Prostate gland (tissue), 2 donors: Measurements from ENCODE around the gene C4orf50. TPM values are rescaled to one million over a fixed set of nuclear protein-coding genes. Genes with fewer than 3 reads are reported as not detected.
A peak's percentile ranks its signal among the peaks of the same experiment; 100 is the strongest.

Source experiments
- DNase-seq: peaks from one replicate; pipeline ENCODE4 v3.0.0-alpha.2; 2019; ENCODE audit warnings: low spot score
- H3K27ac ChIP-seq, 2 donors: fragments of 200-600 bp; sonication (generic); 2 replicates each; pipeline ENCODE4 v1.5.1; 2017 to 2019
- H3K27me3 ChIP-seq: fragments of 200-600 bp; sonication (generic); replicated peaks from 2 replicates; pipeline ENCODE4 v1.5.1; 2019; ENCODE audit not compliant: insufficient read depth
- H3K36me3 ChIP-seq, 2 donors: fragments of 200-600 bp; sonication (generic); 1 replicate in 1 of 2; 2 replicates in 1 of 2; pipeline versions ENCODE4 v1.5.1 to v1.8.1; 2017 to 2019
- H3K4me1 ChIP-seq: fragments of 200-600 bp; sonication (generic); replicated peaks from 2 replicates; pipeline ENCODE4 v1.5.1; 2019
- H3K4me3 ChIP-seq, 2 donors: fragments of 200-600 bp; sonication (generic); 2 replicates each; pipeline ENCODE4 v1.5.1; 2017 to 2019
- H3K9me3 ChIP-seq: fragments of 200-600 bp; sonication (generic); 2 replicates; pipeline ENCODE4 v1.5.1; 2017
- POLR2A ChIP-seq: fragments of 450-650 bp; IDR thresholded peaks from one replicate; pipeline ENCODE4 v1.6.1; 2016; ENCODE audit warnings: antibody characterized with exemption, mild to moderate bottlenecking
- POLR2AphosphoS5 ChIP-seq: sonication (generic); formaldehyde crosslinking; IDR thresholded peaks from one replicate; pipeline ENCODE4 v1.6.1; 2017; ENCODE audit warnings: antibody characterized with exemption
- WGBS: methylation state at CpG from one replicate; pipeline ENCODE4 v1.1.5; 2018; 5-methylcytosine and 5-hydroxymethylcytosine counted together
- intact Hi-C: fragments of 100-400 bp; cut with DNase I; formaldehyde crosslinking; loops from one replicate; pipeline ENCODE4 v1.14.2; 2022
- total RNA-seq, 2 donors: library from RNA; depleted of rRNA; stranded (reverse); fragments of >200 nt; gene quantifications; one replicate each; pipeline ENCODE4 v1.1.0, GENCODE V29; 2016
- TF ChIP-seq, protein P1 (sequence below), 4 experiments: fragments of 200-600 bp in 2 of 4; fragments of 450-650 bp in 2 of 4; sonication (generic) in 2 of 4; IDR thresholded peaks; 1 replicate in 3 of 4; 2 replicates in 1 of 4; pipeline ENCODE4 v1.5.1; 2016 to 2019; ENCODE audit warnings: antibody characterized with exemption in 4 of 4, mild to moderate bottlenecking in 2 of 4, moderate library complexity in 2 of 4

Gene C4orf50
- total RNA-seq, 2 donors from 2014 or later: 0.87 to 2.8 TPM

DNA sequence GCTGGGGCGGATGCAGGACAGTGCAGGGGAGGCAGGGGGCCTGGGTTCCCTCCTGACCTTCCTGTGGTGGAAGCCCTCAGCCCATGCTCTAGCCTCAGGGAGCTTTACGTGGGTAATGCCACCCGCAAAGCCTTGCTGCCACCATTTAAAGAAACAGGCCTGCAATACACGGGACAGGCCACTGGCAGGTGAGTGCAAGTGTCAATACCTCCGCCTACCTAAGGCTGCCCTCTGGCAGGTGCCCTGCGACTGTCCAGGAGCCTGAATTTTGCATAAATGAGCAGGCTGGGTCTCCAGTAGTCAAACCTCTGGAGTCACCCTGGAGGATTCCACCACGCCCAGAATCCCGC is 131.2 kb downstream of the C4orf50 start:
- Histone ChIP-seq H3K27me3 (peaks cover 26% of the 10 kb centered on the region), H3K4me3 (peak overlapping the region in 1 of 2 donors; percentile 37)

DNA sequence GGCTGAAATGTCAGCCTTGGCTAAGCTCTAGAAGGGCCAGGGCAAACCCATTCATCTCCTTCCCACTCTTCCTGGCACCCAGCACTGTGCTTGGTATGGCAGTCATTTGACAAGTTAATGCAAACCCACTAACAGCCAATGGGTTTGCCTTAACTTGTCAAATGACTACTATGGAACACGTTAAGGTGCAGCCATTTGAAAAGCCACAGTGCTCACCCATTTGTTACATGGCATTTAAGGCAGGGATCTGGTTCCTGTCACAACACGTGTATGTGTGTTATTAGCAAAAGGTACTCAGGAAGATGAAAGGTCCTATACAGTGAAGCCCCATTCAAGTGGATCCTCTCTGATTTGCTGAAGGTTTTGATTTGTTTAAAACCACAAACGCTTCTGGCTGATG is 132.5 kb downstream of the C4orf50 start:
- WGBS: 52% methylated on average over 3 of the region's 3 CpGs
- intact Hi-C loops: no loop called here
- peaks cover 16% of the 10 kb centered on the region for H3K27me3 ChIP-seq
- no peaks in the 10 kb centered on the region for H3K9me3 ChIP-seq
- DNase-seq: no peak
- no peaks in the 10 kb centered on the region for H3K36me3 ChIP-seq
- H3K27ac ChIP-seq: no peak overlapping the region
- TF ChIP-seq, protein P1, sequence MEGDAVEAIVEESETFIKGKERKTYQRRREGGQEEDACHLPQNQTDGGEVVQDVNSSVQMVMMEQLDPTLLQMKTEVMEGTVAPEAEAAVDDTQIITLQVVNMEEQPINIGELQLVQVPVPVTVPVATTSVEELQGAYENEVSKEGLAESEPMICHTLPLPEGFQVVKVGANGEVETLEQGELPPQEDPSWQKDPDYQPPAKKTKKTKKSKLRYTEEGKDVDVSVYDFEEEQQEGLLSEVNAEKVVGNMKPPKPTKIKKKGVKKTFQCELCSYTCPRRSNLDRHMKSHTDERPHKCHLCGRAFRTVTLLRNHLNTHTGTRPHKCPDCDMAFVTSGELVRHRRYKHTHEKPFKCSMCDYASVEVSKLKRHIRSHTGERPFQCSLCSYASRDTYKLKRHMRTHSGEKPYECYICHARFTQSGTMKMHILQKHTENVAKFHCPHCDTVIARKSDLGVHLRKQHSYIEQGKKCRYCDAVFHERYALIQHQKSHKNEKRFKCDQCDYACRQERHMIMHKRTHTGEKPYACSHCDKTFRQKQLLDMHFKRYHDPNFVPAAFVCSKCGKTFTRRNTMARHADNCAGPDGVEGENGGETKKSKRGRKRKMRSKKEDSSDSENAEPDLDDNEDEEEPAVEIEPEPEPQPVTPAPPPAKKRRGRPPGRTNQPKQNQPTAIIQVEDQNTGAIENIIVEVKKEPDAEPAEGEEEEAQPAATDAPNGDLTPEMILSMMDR (IDR thresholded peaks at IDR 0.05): no peak
- TF ChIP-seq POLR2AphosphoS5: no peak
- TF ChIP-seq POLR2A: no peak
- H3K4me3 ChIP-seq: no peak overlapping the region
- no peaks in the 10 kb centered on the region for H3K4me1 ChIP-seq

More for the DNA sequence above, 131.2 kb downstream of the C4orf50 start:
- no peak overlapping the region for H3K27ac ChIP-seq
- intact Hi-C loops: no loop called here
- DNase-seq: no peak
- H3K9me3 ChIP-seq: no peaks in the 10 kb centered on the region
- WGBS: 35% methylated on average over 8 of the region's 8 CpGs
- H3K4me1 ChIP-seq: no peaks in the 10 kb centered on the region
- no peaks in the 10 kb centered on the region for H3K36me3 ChIP-seq
- TF ChIP-seq, protein P1 (IDR thresholded peaks at IDR 0.05): no peak
- no peak for TF ChIP-seq POLR2A
- no peak for TF ChIP-seq POLR2AphosphoS5

DNA sequence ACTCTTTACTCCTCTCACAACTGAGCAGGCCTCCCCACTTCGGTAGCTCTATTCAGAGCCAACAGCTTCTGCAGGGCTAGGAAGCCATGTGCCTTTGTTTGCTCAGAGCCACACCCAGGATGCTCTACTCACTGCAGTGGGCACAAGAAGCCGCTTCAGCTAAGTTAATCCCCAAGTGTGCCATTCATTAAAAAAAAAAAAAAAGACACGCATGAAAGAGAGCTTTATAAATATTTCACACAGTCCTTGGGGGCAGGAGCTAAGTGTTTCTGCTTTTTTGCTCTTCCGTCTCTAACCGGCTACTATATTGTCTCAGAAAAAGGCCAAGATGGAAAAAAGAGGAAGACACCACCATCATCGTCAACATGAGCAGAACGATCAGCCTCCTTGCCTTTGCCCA is 133.4 kb downstream of the C4orf50 start:
- 67% methylated on average over 7 of the region's 7 CpGs for WGBS
- TF ChIP-seq, protein P1 (IDR thresholded peaks at IDR 0.05): no peak
- TF ChIP-seq POLR2A: no peak
- TF ChIP-seq POLR2AphosphoS5: no peak
- H3K4me1 ChIP-seq: no peaks in the 10 kb centered on the region
- H3K27ac ChIP-seq: no peak overlapping the region
- DNase-seq: no peak
- no peaks in the 10 kb centered on the region for H3K36me3 ChIP-seq
- H3K4me3 ChIP-seq: no peak overlapping the region
- no peaks in the 10 kb centered on the region for H3K9me3 ChIP-seq
- intact Hi-C loops: no loop called here
- H3K27me3 ChIP-seq: peaks cover 7% of the 10 kb centered on the region

DNA sequence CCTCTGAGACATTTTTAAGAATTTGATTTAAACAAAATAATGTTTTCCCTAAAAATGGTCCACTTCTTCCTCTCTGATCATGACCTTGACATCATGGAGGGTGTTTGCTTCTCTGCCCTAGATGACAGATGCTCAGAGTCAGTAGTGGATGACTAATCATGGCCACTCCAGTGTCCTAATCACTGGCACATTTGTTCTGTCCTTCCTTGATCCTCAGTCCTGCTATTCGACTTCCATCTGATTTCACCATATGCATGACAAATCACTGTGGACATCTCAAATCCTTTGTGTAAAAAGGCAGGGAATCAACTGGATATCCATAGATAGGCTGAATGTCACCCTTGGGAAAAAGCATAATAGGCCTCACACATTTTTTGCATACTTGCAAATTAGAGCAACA is 134.3 kb downstream of the C4orf50 start:
- H3K36me3 ChIP-seq: no peaks in the 10 kb centered on the region
- WGBS: 90% methylated on average over 1 of the region's 1 CpG
- no peak for TF ChIP-seq POLR2A
- TF ChIP-seq, protein P1 (IDR thresholded peaks at IDR 0.05): no peak
- no peak for TF ChIP-seq POLR2AphosphoS5
- no peak overlapping the region for H3K27ac ChIP-seq
- H3K27me3 ChIP-seq: peaks cover 2% of the 10 kb centered on the region
- H3K9me3 ChIP-seq: no peaks in the 10 kb centered on the region
- H3K4me1 ChIP-seq: no peaks in the 10 kb centered on the region
- no peak for DNase-seq
- no peak overlapping the region for H3K4me3 ChIP-seq
- intact Hi-C loops: no loop called here

DNA sequence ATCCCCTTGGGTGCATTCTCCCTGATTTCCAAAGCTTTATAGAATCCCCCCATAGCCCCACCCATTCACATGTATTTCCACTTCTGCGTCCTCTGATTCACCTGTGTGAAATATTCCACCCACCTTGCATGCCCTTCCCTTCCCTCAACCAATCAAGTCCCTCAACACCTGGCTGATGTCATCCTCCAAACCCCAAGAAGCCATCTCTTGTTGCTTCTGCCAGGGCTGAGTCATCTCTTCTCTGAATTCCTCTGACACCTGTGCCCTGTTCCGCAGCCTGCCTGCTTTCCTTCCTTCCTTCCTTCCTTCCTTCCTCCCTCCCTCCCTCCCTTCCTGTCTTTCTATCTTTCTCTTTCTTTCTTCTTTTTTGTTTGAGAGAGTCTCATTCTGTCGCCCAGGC is 135.3 kb downstream of the C4orf50 start:
- no peaks in the 10 kb centered on the region for H3K4me1 ChIP-seq
- no peak overlapping the region for H3K4me3 ChIP-seq
- intact Hi-C loops: no loop called here
- no peaks in the 10 kb centered on the region for H3K36me3 ChIP-seq
- peaks cover 2% of the 10 kb centered on the region for H3K27me3 ChIP-seq
- no peak for DNase-seq
- WGBS: 88% methylated on average over 3 of the region's 3 CpGs
- no peak overlapping the region for H3K27ac ChIP-seq
- no peaks in the 10 kb centered on the region for H3K9me3 ChIP-seq
- TF ChIP-seq POLR2AphosphoS5 (no peak), POLR2A (no peak)
- TF ChIP-seq, protein P1 (IDR thresholded peaks at IDR 0.05): no peak
